Parathyroid adenoma (tissue), 2 donors: ENCODE data around the gene MMP17.
A peak's percentile ranks its signal among the peaks of the same experiment; 100 is the strongest.

Experiments
- H2AFZ ChIP-seq: fragments of 300-600 bp; sonication (generic); one replicate; pipeline ENCODE4 v1.7.0; 2017; ENCODE audit warnings: antibody characterized with exemption, mild to moderate bottlenecking
- H3K27ac ChIP-seq: fragments of 300-600 bp; sonication (generic); one replicate; pipeline ENCODE4 v1.7.0; 2017
- H3K27me3 ChIP-seq: fragments of 300-600 bp; sonication (generic); one replicate; pipeline ENCODE4 v1.7.0; 2017; ENCODE audit warnings: low read length; ENCODE audit not compliant: control insufficient read depth, insufficient read depth
- H3K36me3 ChIP-seq: fragments of 300-600 bp; sonication (generic); one replicate; pipeline ENCODE4 v1.7.0; 2017; ENCODE audit warnings: low read length; ENCODE audit not compliant: control insufficient read depth, insufficient read depth
- H3K4me1 ChIP-seq: fragments of 300-600 bp; sonication (generic); one replicate; pipeline ENCODE4 v1.7.0; 2017; ENCODE audit warnings: control low read depth
- H3K4me2 ChIP-seq: fragments of 300-600 bp; sonication (generic); one replicate; pipeline ENCODE4 v1.7.0; 2017; ENCODE audit warnings: low read length
- H3K4me3 ChIP-seq: fragments of 300-600 bp; sonication (generic); one replicate; pipeline ENCODE4 v1.7.0; 2017; ENCODE audit warnings: low read depth, low read length
- H3K79me2 ChIP-seq: fragments of 300-600 bp; sonication (generic); one replicate; pipeline ENCODE4 v1.7.0; 2017; ENCODE audit warnings: control low read depth
- H3K9ac ChIP-seq: fragments of 300-600 bp; sonication (generic); one replicate; pipeline ENCODE4 v1.7.0; 2017; ENCODE audit warnings: mild to moderate bottlenecking
- H3K9me3 ChIP-seq: fragments of 300-600 bp; sonication (generic); one replicate; pipeline ENCODE4 v1.7.0; 2017; ENCODE audit warnings: low read length; ENCODE audit not compliant: control insufficient read depth
- TF ChIP-seq, protein P1 (sequence below): fragments of 300-600 bp; sonication (generic); IDR thresholded peaks from one replicate; pipeline ENCODE4 v1.7.0; 2017; ENCODE audit warnings: antibody characterized with exemption, mild to moderate bottlenecking
- donor health status: primary hyperparathyroidism.

Gene MMP17

DNA sequence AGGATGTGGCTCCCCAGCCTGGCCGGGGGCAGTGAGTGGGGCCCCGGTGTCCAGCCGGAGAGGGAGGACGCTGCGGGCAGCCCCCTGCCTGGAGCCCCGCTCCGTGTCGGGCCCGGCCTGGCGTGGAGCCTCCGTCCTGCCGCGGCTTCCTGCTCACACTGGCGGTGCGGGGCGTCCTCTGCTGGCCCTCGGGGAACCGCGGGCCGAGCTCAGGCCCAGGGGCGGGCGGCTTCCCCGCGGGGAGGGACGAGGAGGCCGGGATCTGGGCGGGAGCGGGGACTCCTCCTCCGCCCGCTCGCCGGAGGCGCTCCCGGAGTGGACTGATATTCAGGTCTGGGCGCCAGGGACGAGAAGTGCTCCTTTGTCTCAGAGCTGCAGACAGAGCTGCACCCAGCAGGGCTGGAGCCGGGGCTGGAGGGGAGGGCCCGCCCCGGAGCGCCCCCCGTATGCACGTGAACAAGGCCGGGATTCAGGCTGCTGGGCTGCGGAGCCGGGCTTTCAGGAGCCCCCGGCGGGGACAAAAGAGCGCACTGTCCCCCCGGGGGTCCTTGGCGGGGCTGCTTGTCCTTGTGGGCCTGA lies 2.2 kb downstream of the MMP17 start:
- peaks cover 20% of the 10 kb centered on the region for H3K27me3 ChIP-seq
- H2AFZ ChIP-seq = peak overlapping the region; percentile 56
- H3K4me2 ChIP-seq = peak overlapping the region; percentile 74
- no peaks in the 10 kb centered on the region for H3K9me3 ChIP-seq
- H3K36me3 ChIP-seq = no peaks in the 10 kb centered on the region
- H3K79me2 ChIP-seq = no peaks in the 10 kb centered on the region
- TF ChIP-seq, protein P1, sequence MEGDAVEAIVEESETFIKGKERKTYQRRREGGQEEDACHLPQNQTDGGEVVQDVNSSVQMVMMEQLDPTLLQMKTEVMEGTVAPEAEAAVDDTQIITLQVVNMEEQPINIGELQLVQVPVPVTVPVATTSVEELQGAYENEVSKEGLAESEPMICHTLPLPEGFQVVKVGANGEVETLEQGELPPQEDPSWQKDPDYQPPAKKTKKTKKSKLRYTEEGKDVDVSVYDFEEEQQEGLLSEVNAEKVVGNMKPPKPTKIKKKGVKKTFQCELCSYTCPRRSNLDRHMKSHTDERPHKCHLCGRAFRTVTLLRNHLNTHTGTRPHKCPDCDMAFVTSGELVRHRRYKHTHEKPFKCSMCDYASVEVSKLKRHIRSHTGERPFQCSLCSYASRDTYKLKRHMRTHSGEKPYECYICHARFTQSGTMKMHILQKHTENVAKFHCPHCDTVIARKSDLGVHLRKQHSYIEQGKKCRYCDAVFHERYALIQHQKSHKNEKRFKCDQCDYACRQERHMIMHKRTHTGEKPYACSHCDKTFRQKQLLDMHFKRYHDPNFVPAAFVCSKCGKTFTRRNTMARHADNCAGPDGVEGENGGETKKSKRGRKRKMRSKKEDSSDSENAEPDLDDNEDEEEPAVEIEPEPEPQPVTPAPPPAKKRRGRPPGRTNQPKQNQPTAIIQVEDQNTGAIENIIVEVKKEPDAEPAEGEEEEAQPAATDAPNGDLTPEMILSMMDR = peak; percentile 57
- peak overlapping the region; percentile 31 for H3K4me3 ChIP-seq
- H3K4me1 ChIP-seq = peaks cover 4% of the 10 kb centered on the region
- H3K9ac ChIP-seq = no peak overlapping the region
- H3K27ac ChIP-seq = no peak overlapping the region

GRCh38 chr12:131830914-131831571 lies 2.9 kb downstream of the MMP17 start:
- peaks cover 4% of the 10 kb centered on the region for H3K4me1 ChIP-seq
- TF ChIP-seq, protein P1 = no peak
- H3K79me2 ChIP-seq = no peaks in the 10 kb centered on the region
- H2AFZ ChIP-seq = peak overlapping the region; percentile 56
- no peak overlapping the region for H3K27ac ChIP-seq
- no peak overlapping the region for H3K9ac ChIP-seq
- peaks cover 20% of the 10 kb centered on the region for H3K27me3 ChIP-seq
- no peaks in the 10 kb centered on the region for H3K36me3 ChIP-seq
- H3K4me3 ChIP-seq = peak overlapping the region; percentile 31
- H3K9me3 ChIP-seq = no peaks in the 10 kb centered on the region
- H3K4me2 ChIP-seq = peak overlapping the region; percentile 74

GRCh38 chr12:131831635-131832041 lies 3.4 kb downstream of the MMP17 start:
- H3K9ac ChIP-seq = no peak overlapping the region
- no peaks in the 10 kb centered on the region for H3K79me2 ChIP-seq
- no peak overlapping the region for H3K4me2 ChIP-seq
- H2AFZ ChIP-seq = no peak overlapping the region
- H3K36me3 ChIP-seq = no peaks in the 10 kb centered on the region
- H3K4me1 ChIP-seq = peaks cover 4% of the 10 kb centered on the region
- no peak overlapping the region for H3K27ac ChIP-seq
- TF ChIP-seq, protein P1 = no peak
- H3K27me3 ChIP-seq = peaks cover 20% of the 10 kb centered on the region
- H3K4me3 ChIP-seq = no peak overlapping the region
- H3K9me3 ChIP-seq = no peaks in the 10 kb centered on the region

DNA sequence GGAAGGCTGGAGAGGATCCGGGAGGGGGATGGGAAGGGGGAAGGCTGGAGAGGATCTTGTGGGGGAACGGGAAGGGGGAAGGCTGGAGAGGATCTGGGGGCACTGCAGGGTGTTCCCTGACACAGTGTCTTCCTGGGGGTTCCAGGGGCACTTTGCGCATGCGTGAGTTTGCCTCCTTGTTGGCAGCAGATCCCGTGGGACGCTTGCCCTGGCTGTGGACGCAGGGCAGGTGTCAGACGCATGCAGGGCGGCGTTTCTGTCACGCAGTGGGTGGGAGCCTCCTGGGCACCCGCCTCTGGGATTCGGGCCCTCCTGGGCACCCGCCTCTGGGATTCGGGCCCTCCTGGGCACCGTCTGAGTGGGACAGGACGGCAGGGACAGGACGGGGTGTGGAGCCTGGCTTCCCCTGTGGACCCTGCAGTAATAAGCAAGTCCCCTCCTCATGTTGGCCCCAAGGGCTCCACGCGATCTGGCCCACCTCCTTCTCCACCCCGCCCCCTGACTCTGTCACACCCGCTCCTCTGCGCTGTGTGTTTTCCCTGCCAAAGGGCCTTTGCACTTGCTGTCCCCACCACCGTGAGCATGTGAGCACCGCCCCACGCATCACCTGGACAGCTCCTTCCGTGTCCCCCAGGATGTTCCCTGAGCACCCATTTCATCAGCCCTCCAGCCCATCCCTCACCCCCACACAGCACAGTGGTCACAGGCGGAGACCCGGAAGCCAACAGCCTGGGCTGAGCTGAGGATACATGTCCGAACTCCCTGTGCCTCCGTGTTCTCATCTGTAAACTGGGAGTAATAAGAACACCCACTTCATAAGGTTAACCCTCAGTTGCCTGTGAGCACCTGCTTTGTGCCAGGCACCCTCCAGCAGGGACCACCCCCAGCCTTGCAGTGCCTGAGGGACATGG lies 4.4 kb downstream of the MMP17 start:
- peaks cover 4% of the 10 kb centered on the region for H3K4me1 ChIP-seq
- TF ChIP-seq, protein P1 = no peak
- H3K79me2 ChIP-seq = no peaks in the 10 kb centered on the region
- H3K27ac ChIP-seq = no peak overlapping the region
- H2AFZ ChIP-seq = no peak overlapping the region
- H3K4me3 ChIP-seq = no peak overlapping the region
- H3K9me3 ChIP-seq = no peaks in the 10 kb centered on the region
- peaks cover 20% of the 10 kb centered on the region for H3K27me3 ChIP-seq
- H3K4me2 ChIP-seq = no peak overlapping the region
- no peaks in the 10 kb centered on the region for H3K36me3 ChIP-seq
- no peak overlapping the region for H3K9ac ChIP-seq
